Sigmoid colon (tissue), 3 donors: ENCODE data around the gene MEGF8.

ENCODE experiments used
- CTCF ChIP-seq, 4 experiments: fragments of 450-650 bp in 3 of 4; fragments of 200-600 bp in 1 of 4; IDR thresholded peaks; one replicate each; pipeline ENCODE4 v1.5.1; 2016 to 2019; ENCODE audit warnings: antibody characterized with exemption in 4 of 4, mild to moderate bottlenecking in 3 of 4, moderate library complexity in 2 of 4
- POLR2A ChIP-seq, 2 donors: fragments of 450-650 bp; IDR thresholded peaks; one replicate each; pipeline ENCODE4 v1.6.1; 2016; ENCODE audit warnings: antibody characterized with exemption in 2 of 2, mild to moderate bottlenecking in 2 of 2, moderate library complexity in 2 of 2

GRCh38 chr19:42306646-42307045 is 18.8 kb upstream of the MEGF8 start:
- TF ChIP-seq POLR2A (IDR thresholded peaks at IDR 0.05), result no peak
- TF ChIP-seq CTCF (IDR thresholded peaks at IDR 0.05), result no peak
